ENCODE measurements around the gene PEX11B. TPM values are rescaled to one million over a fixed set of nuclear protein-coding genes. Genes with fewer than 3 reads are reported as not detected.

PEX11B gene
- total and polyA plus RNA-seq, 2 donors (not counting 3 experiments of a cell fraction or from before 2014, with no cell fraction given): 30.5 to 42.5 TPM

GRCh38 chr1:145942871-145943270 is 24.4 kb upstream of the PEX11B start:
- Histone ChIP-seq H3K4me2 (ENCODE audit: insufficient read depth, low read length) (no peak overlapping the region), H3K9me1 (replicated peaks; ENCODE audit: control insufficient read depth, extremely low read depth, insufficient read depth, low read length) (no peaks in the 10 kb centered on the region), H2AFZ (ENCODE audit: low read depth, low read length) (no peak overlapping the region), H3K9me3 (replicated peaks; ENCODE audit: control insufficient read depth, insufficient read depth, low read length) (no peaks in the 10 kb centered on the region), H3K79me2 (ENCODE audit: control insufficient read depth, insufficient read depth, low read length) (peaks cover 9% of the 10 kb centered on the region), H3K27ac (ENCODE audit: insufficient read depth, low read depth, low read length) (no peak overlapping the region), H3K4me3 (replicated peaks in 1 of 3; ENCODE audit: insufficient read depth in 1 of 3, low read depth in 1 of 3, low read length in 3 of 3) (no peak overlapping the region), H3K36me3 (ENCODE audit: control insufficient read depth in 2 of 2, extremely low read depth in 1 of 2, insufficient read depth in 2 of 2, low read length in 2 of 2) (peaks cover 0 to 3% of the 10 kb centered on the region in 2 experiments), H4K20me1 (replicated peaks; ENCODE audit: control insufficient read depth, extremely low read depth, insufficient read depth, low read length) (no peaks in the 10 kb centered on the region), H3K4me1 (ENCODE audit: control insufficient read depth, extremely low read depth, insufficient read depth, low read length) (no peaks in the 10 kb centered on the region), H3K27me3 (ENCODE audit: control insufficient read depth in 2 of 2, insufficient read depth in 2 of 2, low read length in 2 of 2) (no peaks in the 10 kb centered on the region), H3K9ac (replicated peaks; ENCODE audit: extremely low read depth, insufficient read depth, low read length) (no peak overlapping the region)
- BruUV-seq (replicated peaks): no TSS peak
- POLR2A ChIA-PET: no interaction called here
- DNase-seq (ENCODE audit: low read depth, low spot score): no peak
- no peak for TF ChIP-seq EZH2 (IDR thresholded peaks at IDR 0.05; ENCODE audit: borderline replicate concordance, low read depth, low read length, severe bottlenecking)
- TF ChIP-seq CTCF (IDR thresholded peaks at IDR 0.05; ENCODE audit: extremely low read depth in 1 of 2, insufficient read depth in 1 of 2, low read depth in 1 of 2, low read length in 2 of 2): no peak
- no peak for TF ChIP-seq GATA2 (IDR thresholded peaks at IDR 0.05; ENCODE audit: insufficient read depth, insufficient read length, low read depth, low read length)
- CTCF ChIA-PET: interaction anchor here (1.0 kb wide), 2 partner anchors 15 to 34 kb away, joined by 3 to 4 read pairs; partner anchors contain the start of gene RBM8A
- FAIRE-seq: no peak
- intact Hi-C loops (cut with micrococcal nuclease) (no loop called here), dilution Hi-C loops (cut with MboI; ENCODE audit: extremely low pct_ligation_motif_present, low sequenced_read_pairs) (no loop called here)

DNA sequence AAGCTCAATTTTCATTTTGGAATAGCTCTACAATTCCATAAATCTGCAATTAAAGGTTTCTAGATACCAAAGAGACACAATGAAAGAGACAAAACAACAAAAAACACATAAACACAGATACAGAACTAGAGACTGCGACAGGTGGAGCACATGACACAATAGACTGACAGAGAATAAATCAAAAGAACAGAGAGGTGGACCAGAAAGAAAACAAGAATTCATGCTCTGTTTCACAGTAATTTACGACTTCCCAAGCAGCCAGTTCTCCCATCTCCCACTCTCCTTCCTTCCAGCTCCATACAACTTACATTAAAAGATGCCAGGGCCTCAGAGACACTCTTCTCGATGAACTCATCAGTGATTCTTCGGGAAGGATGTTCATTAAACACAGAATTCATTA is 23.9 kb upstream of the PEX11B start:
- H3K36me3 ChIP-seq (ENCODE audit: control insufficient read depth in 2 of 2, extremely low read depth in 1 of 2, insufficient read depth in 2 of 2, low read length in 2 of 2): peaks cover 0 to 4% of the 10 kb centered on the region in 2 experiments
- TF ChIP-seq MYC (IDR thresholded peaks at IDR 0.05; ENCODE audit: low read depth, low read length): no peak
- no peak for TF ChIP-seq FOS (IDR thresholded peaks at IDR 0.05; ENCODE audit: borderline replicate concordance, insufficient read depth, low read length)
- TF ChIP-seq GATA2 (IDR thresholded peaks at IDR 0.05; ENCODE audit: insufficient read depth, insufficient read length, low read depth, low read length): no peak
- no peak for TF ChIP-seq POLR2AphosphoS5 (IDR thresholded peaks at IDR 0.05; ENCODE audit: insufficient read depth, low read depth, low read length)
- TF ChIP-seq EZH2 (IDR thresholded peaks at IDR 0.05; ENCODE audit: borderline replicate concordance, low read depth, low read length, severe bottlenecking): no peak
- TF ChIP-seq CTCF (IDR thresholded peaks at IDR 0.05; ENCODE audit: extremely low read depth in 1 of 2, insufficient read depth in 1 of 2, low read depth in 1 of 2, low read length in 2 of 2): no peak
- TF ChIP-seq JUN (IDR thresholded peaks at IDR 0.05; ENCODE audit: borderline replicate concordance, insufficient read depth, insufficient read length, low read depth): no peak
- no peak for TF ChIP-seq POLR2A (IDR thresholded peaks at IDR 0.05; ENCODE audit: low read depth, low read length)
- TF ChIP-seq MAX (IDR thresholded peaks at IDR 0.05; ENCODE audit: insufficient read depth, insufficient read length): no peak
- H2AFZ ChIP-seq (ENCODE audit: low read depth, low read length): no peak overlapping the region
- intact Hi-C loops (cut with micrococcal nuclease): no loop called here
- FAIRE-seq (no peak), DNase-seq (ENCODE audit: low read depth, low spot score) (no peak)
- H3K27me3 ChIP-seq (ENCODE audit: control insufficient read depth in 2 of 2, insufficient read depth in 2 of 2, low read length in 2 of 2): no peaks in the 10 kb centered on the region
- H3K4me2 ChIP-seq (ENCODE audit: insufficient read depth, low read length): no peak overlapping the region
- peaks cover 9% of the 10 kb centered on the region for H3K79me2 ChIP-seq (ENCODE audit: control insufficient read depth, insufficient read depth, low read length)
- H3K9ac ChIP-seq (replicated peaks; ENCODE audit: extremely low read depth, insufficient read depth, low read length): no peak overlapping the region
- H3K9me1 ChIP-seq (replicated peaks; ENCODE audit: control insufficient read depth, extremely low read depth, insufficient read depth, low read length): no peaks in the 10 kb centered on the region
- dilution Hi-C loops (cut with MboI; ENCODE audit: extremely low pct_ligation_motif_present, low sequenced_read_pairs): no loop called here
- H3K27ac ChIP-seq (ENCODE audit: insufficient read depth, low read depth, low read length): no peak overlapping the region
- H3K4me1 ChIP-seq (ENCODE audit: control insufficient read depth, extremely low read depth, insufficient read depth, low read length): no peaks in the 10 kb centered on the region
- no TSS peak for BruUV-seq (replicated peaks)
- H3K4me3 ChIP-seq (replicated peaks in 1 of 3; ENCODE audit: insufficient read depth in 1 of 3, low read depth in 1 of 3, low read length in 3 of 3): no peak overlapping the region
- ChIA-PET POLR2A (no interaction called here), CTCF (interaction anchor here (1.0 kb wide), 2 partner anchors 15 to 35 kb away, joined by 3 to 4 read pairs; partner anchors contain the start of gene RBM8A)
- no peaks in the 10 kb centered on the region for H4K20me1 ChIP-seq (replicated peaks; ENCODE audit: control insufficient read depth, extremely low read depth, insufficient read depth, low read length)
- no peaks in the 10 kb centered on the region for H3K9me3 ChIP-seq (replicated peaks; ENCODE audit: control insufficient read depth, insufficient read depth, low read length)

Data from endothelial cell of umbilical vein (primary cell).